Panc1 (cell line): ENCODE results near the gene CALHM4. TPM values are rescaled to one million over a fixed set of nuclear protein-coding genes. Genes with fewer than 3 reads are reported as not detected.

Experiments used
- ATAC-seq: fragments of 200-7000 bp; cut with Tn5 transposase; 2 replicates; pipeline ENCODE4 v1.9.1; 2020; ENCODE audit warnings: mild to moderate bottlenecking, moderate library complexity
- BruUV-seq: library from RNA; stranded (reverse); fragments of 400-500 nt; replicated peaks from 2 replicates; lab custom pipeline; 2021; lab: Mats Ljungman, UMichigan
- CTCF ChIA-PET: fragments of 300-600 bp; sonication (Branson Sonifier 250); formaldehyde crosslinking; loops from one replicate; lab custom pipeline; 2022; ENCODE audit warnings: antibody characterized with exemption; lab: Charles Lee
- POLR2A ChIA-PET: fragments of 300-600 bp; sonication (Branson Sonifier 250); formaldehyde crosslinking; loops from one replicate; lab custom pipeline; 2022; ENCODE audit warnings: antibody characterized with exemption; lab: Charles Lee
- DNase-seq: peaks from one replicate; pipeline ENCODE4 v3.0.0-alpha.2; 2010; ENCODE audit warnings: low read depth, low spot score
- H3K27ac ChIP-seq: 2 replicates; pipeline ENCODE4 v1.5.1; 2011; ENCODE audit warnings: mild to moderate bottlenecking, low read length, inconsistent platforms
- H3K27me3 ChIP-seq: fragments of 200-500 bp; sonication (Bioruptor generic); 2 replicates; pipeline ENCODE4 v1.6.0; 2014; ENCODE audit warnings: low read length, inconsistent platforms; ENCODE audit not compliant: control insufficient read depth, insufficient read depth
- H3K36me3 ChIP-seq: fragments of 200-500 bp; sonication (Bioruptor generic); 2 replicates; pipeline ENCODE4 v1.5.1; 2014; ENCODE audit warnings: inconsistent platforms, mild to moderate bottlenecking, low read length, moderate library complexity; ENCODE audit not compliant: control insufficient read depth, insufficient read depth
- H3K4me1 ChIP-seq: 2 replicates; pipeline ENCODE4 v1.5.1; 2011; ENCODE audit warnings: inconsistent platforms, mild to moderate bottlenecking, low read length, moderate library complexity; ENCODE audit not compliant: control insufficient read depth, insufficient read depth
- H3K4me3 ChIP-seq, 2 experiments: 2 replicates each; pipeline ENCODE4 v1.5.1; 2011 to 2012; ENCODE audit warnings: low read depth in 2 of 2, low read length in 2 of 2, mild to moderate bottlenecking in 2 of 2, inconsistent platforms in 1 of 2, moderate library complexity in 1 of 2
- H3K9me3 ChIP-seq: fragments of 200-500 bp; sonication (Bioruptor generic); 2 replicates; pipeline ENCODE4 v1.5.1; 2014; ENCODE audit warnings: low read depth, mild to moderate bottlenecking, inconsistent platforms, low read length, moderate library complexity; ENCODE audit not compliant: control insufficient read depth, insufficient read depth
- POLR2AphosphoS5 ChIP-seq: IDR thresholded peaks from 2 replicates; pipeline ENCODE4 v1.6.1; 2012; ENCODE audit warnings: mild to moderate bottlenecking, low read depth, low read length, moderate library complexity
- SIN3A ChIP-seq: IDR thresholded peaks from 2 replicates; pipeline ENCODE4 v1.6.1; 2012; ENCODE audit warnings: low read depth, mild to moderate bottlenecking, low read length, moderate library complexity, borderline replicate concordance; ENCODE audit not compliant: insufficient read depth
- TCF7L2 ChIP-seq: IDR thresholded peaks from 2 replicates; pipeline ENCODE4 v1.6.1; 2011; ENCODE audit warnings: mild to moderate bottlenecking, low read depth, low read length, inconsistent platforms
- in situ Hi-C: cut with HindIII; loops from 2 replicates; pipeline ENCODE4 v1.10.0; 2016; ENCODE audit warnings: low sequenced_read_pairs, low pct_unique_long_range_greater_than_20kb
- intact Hi-C: fragments of 100-400 bp; cut with micrococcal nuclease; formaldehyde crosslinking; loops from one replicate; pipeline ENCODE4 v1.10.0; 2022; ENCODE audit not compliant: unreplicated experiment
- total RNA-seq: library from RNA; stranded (reverse); gene quantifications from one replicate; pipeline ENCODE4 v1.2.1, GENCODE V29; 2021; ENCODE audit not compliant: unreplicated experiment
- TF ChIP-seq, protein P1 (sequence below): fragments of 450-650 bp; IDR thresholded peaks from 2 replicates; pipeline ENCODE4 v1.5.1; 2017; ENCODE audit warnings: mild to moderate bottlenecking
- TF ChIP-seq, protein P2 (sequence below), 2 experiments: IDR thresholded peaks; 2 replicates each; pipeline ENCODE4 v1.6.1; 2011 to 2012; ENCODE audit warnings: low read depth in 2 of 2, control low read depth in 1 of 2, low read length in 1 of 2, mild to moderate bottlenecking in 1 of 2, moderate library complexity in 1 of 2; ENCODE audit not compliant: insufficient read depth in 1 of 2

Gene CALHM4
- total RNA-seq, 1 experiment from 2014 or later: not detected

DNA sequence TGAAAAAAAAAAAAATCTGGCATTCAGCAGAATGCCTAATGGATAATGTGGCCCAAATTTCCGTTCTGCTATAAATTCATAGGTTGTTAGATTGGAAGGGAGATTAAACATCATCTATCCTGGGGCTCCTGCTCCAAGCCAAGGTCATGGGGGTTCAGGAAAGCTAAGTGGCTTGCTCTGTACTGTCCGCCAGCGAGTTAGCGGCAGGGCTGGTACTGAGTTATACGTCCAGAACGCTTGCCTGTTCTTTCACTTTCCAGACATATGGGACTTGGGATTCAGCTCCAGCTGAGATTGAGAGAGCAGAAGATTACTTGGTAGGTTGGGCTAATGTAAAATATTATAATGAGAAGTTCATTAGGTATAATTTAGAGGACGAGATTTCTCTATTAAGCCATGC lies 18.6 kb downstream of the CALHM4 start:
- CTCF ChIA-PET: interaction anchor here (0.6 to 0.9 kb wide), 2 partner anchors 303 to 353 kb away, joined by 3 read pairs; no protein-coding TSS in a partner anchor
- Histone ChIP-seq H3K27ac (peak overlapping the region; percentile 98), H3K4me1 (peaks cover 22% of the 10 kb centered on the region), H3K4me3 (peak overlapping the region; percentile 83 to 97), H3K36me3 (peaks cover 9% of the 10 kb centered on the region), H3K9me3 (no peaks in the 10 kb centered on the region), H3K27me3 (no peaks in the 10 kb centered on the region)
- BruUV-seq: no TSS peak
- no peak for ATAC-seq
- in situ Hi-C loops (no loop called here), intact Hi-C loops (no loop called here)
- no peak for DNase-seq
- POLR2A ChIA-PET: no interaction called here
- no peak for TF ChIP-seq SIN3A
- no peak for TF ChIP-seq POLR2AphosphoS5
- no peak for TF ChIP-seq TCF7L2
- TF ChIP-seq, protein P1, sequence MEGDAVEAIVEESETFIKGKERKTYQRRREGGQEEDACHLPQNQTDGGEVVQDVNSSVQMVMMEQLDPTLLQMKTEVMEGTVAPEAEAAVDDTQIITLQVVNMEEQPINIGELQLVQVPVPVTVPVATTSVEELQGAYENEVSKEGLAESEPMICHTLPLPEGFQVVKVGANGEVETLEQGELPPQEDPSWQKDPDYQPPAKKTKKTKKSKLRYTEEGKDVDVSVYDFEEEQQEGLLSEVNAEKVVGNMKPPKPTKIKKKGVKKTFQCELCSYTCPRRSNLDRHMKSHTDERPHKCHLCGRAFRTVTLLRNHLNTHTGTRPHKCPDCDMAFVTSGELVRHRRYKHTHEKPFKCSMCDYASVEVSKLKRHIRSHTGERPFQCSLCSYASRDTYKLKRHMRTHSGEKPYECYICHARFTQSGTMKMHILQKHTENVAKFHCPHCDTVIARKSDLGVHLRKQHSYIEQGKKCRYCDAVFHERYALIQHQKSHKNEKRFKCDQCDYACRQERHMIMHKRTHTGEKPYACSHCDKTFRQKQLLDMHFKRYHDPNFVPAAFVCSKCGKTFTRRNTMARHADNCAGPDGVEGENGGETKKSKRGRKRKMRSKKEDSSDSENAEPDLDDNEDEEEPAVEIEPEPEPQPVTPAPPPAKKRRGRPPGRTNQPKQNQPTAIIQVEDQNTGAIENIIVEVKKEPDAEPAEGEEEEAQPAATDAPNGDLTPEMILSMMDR: no peak
- TF ChIP-seq, protein P2, sequence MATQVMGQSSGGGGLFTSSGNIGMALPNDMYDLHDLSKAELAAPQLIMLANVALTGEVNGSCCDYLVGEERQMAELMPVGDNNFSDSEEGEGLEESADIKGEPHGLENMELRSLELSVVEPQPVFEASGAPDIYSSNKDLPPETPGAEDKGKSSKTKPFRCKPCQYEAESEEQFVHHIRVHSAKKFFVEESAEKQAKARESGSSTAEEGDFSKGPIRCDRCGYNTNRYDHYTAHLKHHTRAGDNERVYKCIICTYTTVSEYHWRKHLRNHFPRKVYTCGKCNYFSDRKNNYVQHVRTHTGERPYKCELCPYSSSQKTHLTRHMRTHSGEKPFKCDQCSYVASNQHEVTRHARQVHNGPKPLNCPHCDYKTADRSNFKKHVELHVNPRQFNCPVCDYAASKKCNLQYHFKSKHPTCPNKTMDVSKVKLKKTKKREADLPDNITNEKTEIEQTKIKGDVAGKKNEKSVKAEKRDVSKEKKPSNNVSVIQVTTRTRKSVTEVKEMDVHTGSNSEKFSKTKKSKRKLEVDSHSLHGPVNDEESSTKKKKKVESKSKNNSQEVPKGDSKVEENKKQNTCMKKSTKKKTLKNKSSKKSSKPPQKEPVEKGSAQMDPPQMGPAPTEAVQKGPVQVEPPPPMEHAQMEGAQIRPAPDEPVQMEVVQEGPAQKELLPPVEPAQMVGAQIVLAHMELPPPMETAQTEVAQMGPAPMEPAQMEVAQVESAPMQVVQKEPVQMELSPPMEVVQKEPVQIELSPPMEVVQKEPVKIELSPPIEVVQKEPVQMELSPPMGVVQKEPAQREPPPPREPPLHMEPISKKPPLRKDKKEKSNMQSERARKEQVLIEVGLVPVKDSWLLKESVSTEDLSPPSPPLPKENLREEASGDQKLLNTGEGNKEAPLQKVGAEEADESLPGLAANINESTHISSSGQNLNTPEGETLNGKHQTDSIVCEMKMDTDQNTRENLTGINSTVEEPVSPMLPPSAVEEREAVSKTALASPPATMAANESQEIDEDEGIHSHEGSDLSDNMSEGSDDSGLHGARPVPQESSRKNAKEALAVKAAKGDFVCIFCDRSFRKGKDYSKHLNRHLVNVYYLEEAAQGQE (IDR thresholded peaks at IDR 0.05; ENCODE audit: insufficient read depth in 1 of 2, low read depth in 2 of 2, low read length in 1 of 2): no peak

- Histone ChIP-seq H3K27me3 (no peaks in the 10 kb centered on the region), H3K36me3 (peaks cover 15% of the 10 kb centered on the region), H3K4me1 (peaks cover 13% of the 10 kb centered on the region), H3K27ac (no peak overlapping the region), H3K4me3 (no peak overlapping the region), H3K9me3 (no peaks in the 10 kb centered on the region)
- intact Hi-C loops: no loop called here
- TF ChIP-seq SIN3A (no peak), TCF7L2 (no peak), POLR2AphosphoS5 (no peak)
- TF ChIP-seq, protein P2 (IDR thresholded peaks at IDR 0.05; ENCODE audit: insufficient read depth in 1 of 2, low read depth in 2 of 2, low read length in 1 of 2): no peak
- TF ChIP-seq, protein P1: no peak
- no peak for ATAC-seq
- POLR2A ChIA-PET: no interaction called here
- DNase-seq: no peak
- BruUV-seq: no TSS peak
- in situ Hi-C loops: no loop called here
- CTCF ChIA-PET: no interaction called here
These were observed 21.7 kb downstream of the CALHM4 start for GRCh38 chr6:116575227-116575626.
